Upper lobe of left lung (tissue), 4 donors: ENCODE measurements around the gene SORCS3.

ENCODE experiments used
- CTCF ChIP-seq, 6 experiments: fragments of 450-650 bp in 4 of 6; fragments of 200-600 bp in 2 of 6; sonication (generic) in 2 of 6; IDR thresholded peaks; one replicate each; pipeline ENCODE4 v1.5.1; 2016 to 2019; ENCODE audit warnings: antibody characterized with exemption in 6 of 6
- POLR2A ChIP-seq, 4 donors: fragments of 450-650 bp; IDR thresholded peaks; one replicate each; pipeline ENCODE4 v1.5.1; 2016 to 2017; ENCODE audit warnings: antibody characterized with exemption in 4 of 4, mild to moderate bottlenecking in 2 of 4
- POLR2AphosphoS5 ChIP-seq, 2 donors: sonication (generic); formaldehyde crosslinking; IDR thresholded peaks; one replicate each; pipeline ENCODE4 v1.5.1; 2017; ENCODE audit warnings: antibody characterized with exemption in 2 of 2

- no peak for TF ChIP-seq CTCF (IDR thresholded peaks at IDR 0.05)
- no peak for TF ChIP-seq POLR2A (IDR thresholded peaks at IDR 0.05)
- no peak for TF ChIP-seq POLR2AphosphoS5 (IDR thresholded peaks at IDR 0.05)
These were observed 376.0 kb downstream of the SORCS3 start for GRCh38 chr10:105017116-105017515.
